GM19438 (cell line): ENCODE data around the gene POLD2.
A peak's percentile ranks its signal among the peaks of the same experiment; 100 is the strongest.

Experiments
- ATAC-seq: cut with Tn5 transposase; IDR thresholded peaks from one replicate; pipeline ENCODE4 v1.9.1; 2021; ENCODE audit warnings: low read depth; ENCODE audit not compliant: unreplicated experiment

The POLD2 gene

DNA sequence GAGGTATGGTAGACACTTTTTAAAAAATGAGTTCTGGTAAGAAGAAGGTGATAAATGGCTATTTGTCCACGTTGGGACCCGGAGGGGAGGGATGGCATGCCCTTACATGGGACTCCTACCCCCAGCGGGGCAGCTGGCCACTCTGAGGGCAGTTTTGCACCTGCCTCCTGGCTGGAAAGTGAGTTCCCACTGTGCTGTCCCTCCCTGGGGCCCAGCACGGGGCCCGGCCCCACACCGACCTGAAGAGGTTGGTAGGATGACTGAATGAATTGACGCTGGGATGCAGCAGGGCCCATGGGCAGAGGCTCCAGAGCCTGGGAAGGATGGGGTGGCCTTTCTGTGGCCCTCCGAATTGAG lies 19.8 kb downstream of the POLD2 start:
- no peak for ATAC-seq

GRCh38 chr7:44102846-44103565 lies 20.3 kb downstream of the POLD2 start:
- no peak for ATAC-seq

- no peak for ATAC-seq
Measured at GRCh38 chr7:44101966-44102845, 21.1 kb downstream of the POLD2 start.

DNA sequence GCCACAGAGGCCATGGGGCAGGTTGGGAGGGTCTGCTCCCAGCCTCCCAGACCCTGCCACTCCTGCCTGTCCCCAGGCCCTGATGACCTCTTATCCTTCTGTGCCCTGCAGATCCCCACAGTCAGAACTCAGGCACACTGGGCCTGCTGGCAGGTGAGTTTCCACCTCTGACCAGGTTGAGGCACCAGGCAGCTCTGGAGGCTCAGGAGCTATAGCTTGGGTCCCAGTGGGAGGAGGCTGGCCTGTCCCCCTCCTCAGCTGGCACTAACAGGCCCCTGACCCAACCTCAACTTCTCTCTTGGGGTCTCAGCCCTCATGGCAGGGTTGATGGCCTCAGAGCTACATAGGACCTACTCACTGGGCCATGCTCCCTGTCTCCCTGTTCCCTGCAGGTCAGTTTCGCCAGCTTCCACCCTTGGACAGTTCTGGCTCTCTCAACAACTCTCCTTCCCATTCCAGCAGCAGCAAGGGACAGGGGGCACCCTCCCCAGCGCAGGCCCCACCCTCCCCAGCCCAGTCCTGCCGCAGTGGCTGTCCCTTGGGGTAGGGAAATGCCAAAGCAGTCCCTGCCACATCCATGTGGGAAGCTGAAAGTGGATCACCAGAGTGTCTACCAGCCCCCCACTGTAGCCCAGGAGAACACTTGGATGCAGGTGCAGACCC lies 21.9 kb downstream of the POLD2 start:
- ATAC-seq, result no peak

GRCh38 chr7:44100458-44101302 lies 22.7 kb downstream of the POLD2 start:
- ATAC-seq, result no peak

DNA sequence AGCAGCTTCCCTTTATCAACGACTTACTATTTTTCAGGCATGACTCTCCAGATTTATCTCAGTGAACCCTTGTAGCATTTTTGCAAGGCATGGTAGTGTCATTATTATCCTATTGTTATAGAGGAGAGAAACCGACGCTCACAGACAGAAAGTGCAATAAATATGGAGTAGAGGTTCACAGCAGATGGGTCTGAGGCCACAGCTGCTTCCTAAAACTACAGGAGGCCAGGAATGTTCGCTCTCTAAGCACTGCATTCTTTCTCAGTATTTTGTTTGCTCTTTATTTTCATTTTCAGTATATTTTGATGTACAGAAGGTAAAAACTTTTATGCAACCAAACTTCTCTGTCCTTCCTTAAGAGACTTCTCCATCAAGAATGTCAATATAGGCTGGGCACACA lies 23.7 kb downstream of the POLD2 start:
- ATAC-seq, result no peak

DNA sequence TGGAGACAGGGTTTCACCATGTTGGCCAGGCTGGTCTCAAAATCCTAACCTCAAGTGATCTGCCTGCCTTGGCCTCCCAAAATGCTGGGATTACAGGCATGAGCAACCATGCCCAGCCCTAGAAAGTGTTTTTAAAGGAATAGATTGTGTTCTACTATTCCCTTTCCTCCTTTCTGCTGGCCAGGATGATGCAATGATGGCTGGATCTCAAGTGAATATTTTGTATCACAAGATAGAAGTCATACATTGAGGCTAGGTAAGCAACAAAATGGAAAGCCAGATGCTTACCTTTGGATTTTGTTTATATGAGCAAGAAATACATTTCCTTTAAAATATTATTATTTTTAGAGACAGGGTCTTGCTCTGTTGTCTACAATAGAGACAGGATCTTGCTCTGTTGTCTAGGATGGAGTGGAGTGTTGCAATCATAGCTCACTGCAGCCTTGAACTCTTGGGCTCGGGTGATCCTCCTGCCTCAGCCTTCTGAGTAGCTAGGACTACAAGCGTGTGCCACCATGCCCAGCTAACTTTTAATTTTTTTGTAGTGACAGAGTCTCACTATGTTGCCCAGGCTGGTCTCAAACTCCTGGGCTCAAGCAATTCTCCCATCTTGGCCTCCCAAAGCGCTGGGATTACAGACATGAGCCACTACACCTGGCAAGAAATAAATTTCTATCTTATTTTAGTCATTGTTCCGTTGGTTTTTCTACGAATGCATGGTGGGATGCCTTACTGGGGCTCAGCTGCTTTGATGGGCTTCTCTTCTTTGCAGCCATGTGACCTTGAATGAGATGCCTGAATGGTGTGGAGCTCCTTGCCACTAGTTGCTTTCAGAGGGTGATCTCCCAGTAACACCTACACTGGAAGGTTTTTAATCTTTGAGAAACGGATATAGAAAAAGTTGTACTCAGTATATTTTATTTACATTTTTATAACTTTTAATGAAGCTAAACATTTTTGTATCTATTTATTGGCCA lies 25.0 kb downstream of the POLD2 start:
- no peak for ATAC-seq

GRCh38 chr7:44097064-44097932 lies 26.1 kb downstream of the POLD2 start:
- ATAC-seq, result peak; percentile 53

DNA sequence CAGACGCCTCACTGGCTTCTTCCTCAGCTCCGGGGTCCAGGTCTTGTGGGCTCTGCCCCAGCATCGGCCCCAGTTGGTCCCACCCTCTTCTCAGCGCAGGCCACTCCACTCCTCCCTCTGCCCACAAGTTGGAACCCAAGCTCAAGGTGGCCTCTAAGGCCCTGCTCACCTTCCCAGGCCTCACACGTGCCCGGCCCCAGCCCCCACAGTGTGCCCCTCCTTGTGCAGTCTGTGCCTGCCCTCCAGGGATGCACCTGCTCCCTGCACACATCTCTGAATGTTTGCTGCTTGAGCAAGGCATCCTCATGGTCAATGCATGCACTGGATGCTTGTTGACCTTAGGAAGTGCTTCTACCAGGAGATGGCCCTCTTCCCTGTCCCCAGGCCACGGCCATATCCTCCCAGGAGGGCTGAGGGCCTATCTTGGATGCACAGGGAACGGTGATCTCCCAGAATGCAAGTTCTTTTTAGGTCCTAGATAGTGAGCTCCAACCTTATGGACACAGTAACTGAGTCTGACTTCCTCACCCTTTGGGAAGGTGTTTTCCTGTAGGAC lies 26.9 kb downstream of the POLD2 start:
- no peak for ATAC-seq

DNA sequence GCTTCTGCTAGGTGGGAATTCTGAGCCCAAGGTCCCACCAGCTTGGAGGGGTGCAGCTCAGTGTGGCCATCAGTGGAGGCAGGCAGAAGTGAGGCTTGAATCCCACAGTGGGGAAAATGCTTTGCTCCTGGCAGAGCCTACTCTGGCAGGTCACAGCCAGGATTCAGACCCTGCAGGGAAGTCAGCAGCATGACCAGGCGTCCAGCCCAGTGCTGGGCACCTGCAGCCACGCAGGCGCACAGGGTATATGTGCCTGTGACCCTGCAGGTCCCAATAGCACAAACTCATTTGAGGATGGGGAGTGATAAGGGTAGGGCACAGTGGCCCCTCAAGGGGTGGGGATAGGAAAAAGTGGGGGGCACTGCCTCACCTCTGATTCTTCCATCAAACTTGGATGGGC lies 27.6 kb downstream of the POLD2 start:
- ATAC-seq, result no peak

DNA sequence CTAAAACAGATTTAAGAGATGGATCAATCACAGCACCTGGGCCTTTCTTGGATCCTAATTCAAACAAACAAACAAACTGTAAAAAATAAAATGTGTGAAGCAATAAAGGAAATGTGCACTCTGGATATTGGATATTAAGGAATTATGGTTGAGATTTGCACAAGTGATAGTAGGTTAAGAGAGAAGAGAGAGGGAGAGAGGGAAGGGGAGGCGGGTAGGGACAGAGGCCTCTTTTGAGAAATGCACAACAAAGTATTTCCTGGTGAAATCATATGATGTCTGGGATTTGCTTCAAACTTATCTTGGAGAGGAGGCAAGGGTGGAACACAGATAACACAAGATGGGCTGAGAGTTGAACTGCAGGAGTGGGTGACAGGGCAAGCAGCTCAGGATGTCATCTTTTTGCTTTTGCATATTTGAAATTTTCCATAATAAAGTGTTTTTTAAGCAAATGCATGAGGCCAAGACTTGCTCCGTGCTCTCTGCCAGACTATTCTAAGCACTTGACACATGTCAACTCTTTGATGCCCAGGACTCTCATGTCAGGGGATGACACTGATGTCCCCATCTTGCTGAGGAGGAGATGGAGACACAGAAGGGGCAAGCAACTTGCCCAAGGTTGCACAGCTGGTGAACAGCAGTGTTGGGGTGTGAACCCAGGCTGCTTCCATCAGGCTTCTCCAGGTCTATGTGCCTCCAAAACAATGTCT lies 28.3 kb downstream of the POLD2 start:
- no peak for ATAC-seq

GRCh38 chr7:44094365-44094764 lies 29.0 kb downstream of the POLD2 start:
- no peak for ATAC-seq

- ATAC-seq, result no peak
Measured at GRCh38 chr7:44093102-44093641, 30.2 kb downstream of the POLD2 start.

DNA sequence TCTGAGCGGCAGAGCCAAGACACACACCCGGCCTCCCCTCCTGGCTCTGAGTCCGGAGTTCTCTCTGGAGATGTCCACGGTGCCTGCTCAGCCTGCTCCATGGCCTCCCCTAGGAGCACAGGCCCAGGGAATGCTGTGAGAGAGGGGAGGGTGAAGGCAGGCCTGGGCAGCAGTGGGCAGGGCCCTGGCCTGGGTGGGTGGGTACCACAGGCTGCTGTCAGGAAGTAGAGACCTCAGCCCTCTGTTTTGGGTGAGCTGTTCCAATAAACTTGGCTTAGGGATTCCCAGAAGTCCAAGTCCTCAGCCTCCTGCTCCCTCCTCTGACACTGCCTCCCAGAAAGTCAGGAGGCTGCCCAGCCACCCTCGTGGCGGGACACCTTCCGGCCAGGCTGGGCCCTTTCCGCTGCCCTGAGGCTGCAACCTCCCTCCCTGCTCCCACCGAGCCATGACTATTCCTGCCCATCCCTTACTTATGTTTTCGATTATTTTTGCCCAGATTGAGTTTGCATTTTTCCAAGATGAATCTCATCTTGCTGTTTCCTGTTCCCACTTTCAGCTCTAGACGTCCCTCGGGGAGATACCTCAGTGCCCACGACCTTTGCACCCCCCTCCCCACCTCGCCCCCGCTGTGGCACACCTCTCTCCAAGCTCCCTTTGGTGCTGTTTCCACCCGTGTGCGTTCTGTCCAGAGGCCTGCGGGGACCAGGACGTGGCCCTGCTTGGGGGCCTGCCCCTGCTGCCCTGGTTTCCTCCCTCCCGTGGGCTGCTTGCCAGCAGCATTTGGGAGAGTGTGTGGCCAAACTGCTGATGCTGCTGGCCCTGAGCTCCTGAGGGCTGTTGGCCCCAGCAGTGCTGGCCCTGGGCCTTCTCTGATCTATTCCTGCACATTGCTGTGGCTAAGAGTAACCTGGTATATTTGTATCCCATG lies 35.2 kb downstream of the POLD2 start:
- ATAC-seq, result no peak

DNA sequence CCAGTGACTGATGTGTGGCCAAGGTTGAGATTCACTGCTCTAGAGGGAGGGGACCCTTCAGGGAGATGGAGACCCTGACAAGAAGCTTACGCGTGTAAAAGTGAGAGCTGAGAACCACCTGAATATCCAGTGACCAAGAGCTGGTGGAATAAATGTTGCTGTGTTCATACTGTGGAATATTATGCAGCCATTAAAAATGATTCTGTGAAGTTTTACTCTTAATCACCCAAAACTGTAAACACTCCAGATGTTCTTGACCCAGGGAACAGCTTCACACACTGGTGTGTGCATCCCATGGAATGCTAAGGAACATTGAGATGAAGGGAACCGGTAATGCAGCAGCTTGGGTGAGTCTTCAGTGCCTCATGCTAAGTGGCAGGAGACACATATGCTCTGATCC lies 36.7 kb downstream of the POLD2 start:
- no peak for ATAC-seq

DNA sequence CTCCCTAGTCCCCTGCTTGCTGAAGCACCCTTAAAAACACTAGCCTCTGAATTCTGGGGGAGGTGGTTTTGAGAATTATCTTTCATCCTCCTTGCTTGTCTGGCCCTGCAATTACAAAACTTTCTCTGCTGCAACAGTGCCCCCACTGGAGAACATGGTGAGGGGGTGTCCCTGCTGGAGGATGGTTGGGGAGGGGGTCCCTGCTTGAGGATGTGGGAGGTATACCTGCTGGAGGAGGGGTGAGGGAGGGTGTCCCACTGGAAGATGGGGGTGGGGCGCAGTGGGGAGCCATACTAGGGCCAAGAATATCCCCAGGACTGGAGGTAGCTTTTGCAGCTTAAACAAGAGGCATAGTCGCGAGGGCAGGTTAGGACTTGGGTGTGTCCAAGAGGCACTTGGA lies 37.8 kb downstream of the POLD2 start:
- no peak for ATAC-seq
